Skeletal muscle tissue (tissue), 4 donors: ENCODE data around the gene CNST. TPM values are rescaled to one million over a fixed set of nuclear protein-coding genes. Genes with fewer than 3 reads are reported as not detected.
"Not testable (repeated sequence)": the region's sequence is repeated elsewhere in the genome, so short reads cannot be mapped to it uniquely, and the experiment has no call there.

Source experiments
- H3K27ac ChIP-seq: one replicate; pipeline ENCODE4 v1.7.0; 2013; ENCODE audit warnings: mild to moderate bottlenecking, low read depth, low read length, inconsistent platforms
- H3K27me3 ChIP-seq, 3 donors: one replicate each; pipeline ENCODE4 v1.7.0; 2013; ENCODE audit warnings: low read length in 3 of 3; ENCODE audit not compliant: control insufficient read depth in 3 of 3, insufficient read depth in 3 of 3
- H3K36me3 ChIP-seq, 3 donors: one replicate each; pipeline ENCODE4 v1.7.0; 2013; ENCODE audit warnings: low read length in 3 of 3; ENCODE audit not compliant: control insufficient read depth in 3 of 3, insufficient read depth in 3 of 3
- H3K4me1 ChIP-seq, 3 donors: one replicate each; pipeline ENCODE4 v1.7.0; 2013; ENCODE audit warnings: low read length in 3 of 3, mild to moderate bottlenecking in 3 of 3; ENCODE audit not compliant: control insufficient read depth in 3 of 3, insufficient read depth in 3 of 3
- H3K4me3 ChIP-seq, 3 donors: one replicate each; pipeline ENCODE4 v1.7.0; 2013; ENCODE audit warnings: low read length in 3 of 3
- H3K9ac ChIP-seq, 3 donors: one replicate each; pipeline ENCODE4 v1.7.0; 2013; ENCODE audit warnings: low read length in 3 of 3, mild to moderate bottlenecking in 3 of 3, moderate library complexity in 2 of 3, low read depth in 1 of 3
- H3K9me3 ChIP-seq, 3 donors: one replicate each; pipeline ENCODE4 v1.7.0; 2013; ENCODE audit warnings: low read length in 3 of 3; ENCODE audit not compliant: control insufficient read depth in 3 of 3
- total RNA-seq: library from RNA; depleted of rRNA; stranded (reverse); fragments of >200 nt; gene quantifications from one replicate; pipeline ENCODE4 v1.2.3, GENCODE V29; 2014
- donor health status: Osteomylitis.

Gene CNST
- total RNA-seq, 1 donor from 2014 or later: 15.1 TPM

DNA sequence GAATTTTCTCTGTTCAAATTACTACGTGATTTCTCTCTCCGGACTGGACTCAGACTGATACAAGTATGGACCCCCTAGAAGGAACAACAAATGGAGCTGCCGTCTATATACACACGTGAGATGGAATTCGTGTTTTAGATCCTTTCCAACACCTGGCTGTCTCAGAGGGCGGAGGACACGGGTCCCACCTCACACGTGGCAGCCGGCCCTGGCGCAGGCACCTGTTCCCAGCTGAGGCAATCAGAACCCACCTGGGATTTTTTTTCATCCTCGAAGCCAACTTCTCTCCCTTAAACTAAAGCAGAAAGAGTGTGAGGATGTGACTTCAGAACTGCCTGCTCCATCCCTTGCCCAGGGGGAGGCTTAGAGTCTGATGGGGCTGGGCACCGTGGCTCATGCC lies 123.8 kb downstream of the CNST start:
- Histone ChIP-seq H3K4me1 (peaks cover 13 to 15% (median 14%) of the 10 kb centered on the region in 3 donors), H3K36me3 (no peaks in the 10 kb centered on the region), H3K9me3 (no peaks in the 10 kb centered on the region), H3K27ac (peak overlapping the region; percentile 41), H3K4me3 (peak overlapping the region; percentile 23 to 72 (median 54)), H3K9ac (peak overlapping the region; percentile 25 to 76 (median 52)), H3K27me3 (no peaks in the 10 kb centered on the region)

DNA sequence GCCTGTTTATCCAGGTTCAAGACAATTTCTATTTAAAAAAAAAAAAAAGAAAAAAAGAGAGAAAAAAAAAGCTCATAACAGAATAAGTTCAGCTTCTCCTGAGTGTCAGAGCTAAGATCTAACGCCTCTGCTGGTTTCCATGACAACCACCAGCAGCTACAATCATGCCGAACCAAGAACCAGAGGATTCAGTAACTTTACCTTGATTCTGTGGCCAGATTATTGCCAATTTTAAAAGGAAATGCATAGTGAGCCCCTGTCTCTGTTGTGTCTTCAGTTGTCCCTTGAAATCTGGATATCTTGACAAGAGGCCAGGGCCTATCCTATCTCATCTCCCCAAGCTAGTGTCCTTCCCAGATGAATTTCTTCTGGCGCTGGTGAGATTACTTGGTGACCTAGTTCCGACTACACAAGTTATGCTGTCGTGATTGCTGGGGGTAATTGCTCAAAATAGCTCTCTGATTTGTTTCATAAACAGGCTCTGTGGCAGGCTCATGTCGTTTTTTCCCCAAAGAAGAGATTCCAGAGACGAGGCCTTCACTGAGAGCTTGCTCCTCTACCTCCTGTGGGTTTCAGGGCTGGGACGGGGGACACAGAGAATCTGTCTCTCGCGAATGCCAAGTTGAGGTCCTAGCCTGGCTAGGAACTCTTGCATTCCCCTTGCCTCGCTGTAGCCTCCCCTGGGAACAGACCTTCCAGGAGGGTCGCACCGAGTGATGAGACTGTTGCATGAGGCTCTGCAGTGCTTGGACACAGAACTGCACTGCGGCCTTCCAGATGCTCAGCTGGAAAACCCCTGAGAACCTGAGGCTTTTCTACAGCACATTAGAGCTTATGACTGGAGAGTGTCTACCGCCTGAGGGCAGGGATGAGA lies 125.6 kb downstream of the CNST start:
- Histone ChIP-seq H3K36me3 (no peaks in the 10 kb centered on the region), H3K27ac (peak overlapping the region; percentile 70), H3K9ac (peak overlapping the region in 2 of 3 donors; percentile 7 to 19), H3K4me1 (peaks cover 17 to 19% (median 18%) of the 10 kb centered on the region in 3 donors), H3K9me3 (no peaks in the 10 kb centered on the region), H3K4me3 (no peak overlapping the region), H3K27me3 (no peaks in the 10 kb centered on the region)

DNA sequence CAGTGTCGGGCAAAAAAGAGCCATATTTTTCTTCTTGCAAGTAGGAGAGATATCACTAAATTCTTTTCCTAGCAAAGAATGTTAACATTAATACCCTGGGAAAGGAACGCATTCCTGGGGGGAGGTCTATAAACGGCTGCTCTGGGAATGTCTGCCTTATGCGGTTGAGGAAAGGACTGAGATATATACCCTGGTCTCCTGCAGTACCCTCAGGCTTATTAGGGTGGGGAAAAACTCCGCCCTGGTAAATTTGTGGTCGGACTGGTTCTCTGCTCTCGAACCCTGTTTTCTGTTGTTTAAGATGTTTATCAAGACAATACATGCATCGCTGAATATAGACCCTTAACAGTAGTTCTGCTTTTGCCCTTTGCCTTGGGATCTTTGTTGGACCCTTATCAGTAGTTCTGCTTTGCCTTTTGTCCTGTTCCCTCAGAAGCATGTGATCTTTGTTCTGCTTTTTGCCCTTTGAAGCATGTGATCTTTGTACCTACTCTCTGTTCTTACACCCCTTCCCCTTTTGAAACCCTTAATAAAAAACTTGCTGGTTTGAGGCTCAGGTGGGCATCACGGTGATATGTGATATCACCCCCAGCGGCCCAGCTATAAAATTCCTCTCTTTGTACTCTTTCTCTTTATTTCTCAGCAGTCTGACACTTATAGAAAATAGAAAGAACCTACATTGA lies 128.1 kb downstream of the CNST start:
- H3K9me3 ChIP-seq, H3K9ac ChIP-seq, H3K4me3 ChIP-seq, H3K36me3 ChIP-seq, H3K27ac ChIP-seq, H3K27me3 ChIP-seq: not testable (repeated sequence)
- peaks cover 25 to 34% (median 26%) of the 10 kb centered on the region in 3 donors for H3K4me1 ChIP-seq

DNA sequence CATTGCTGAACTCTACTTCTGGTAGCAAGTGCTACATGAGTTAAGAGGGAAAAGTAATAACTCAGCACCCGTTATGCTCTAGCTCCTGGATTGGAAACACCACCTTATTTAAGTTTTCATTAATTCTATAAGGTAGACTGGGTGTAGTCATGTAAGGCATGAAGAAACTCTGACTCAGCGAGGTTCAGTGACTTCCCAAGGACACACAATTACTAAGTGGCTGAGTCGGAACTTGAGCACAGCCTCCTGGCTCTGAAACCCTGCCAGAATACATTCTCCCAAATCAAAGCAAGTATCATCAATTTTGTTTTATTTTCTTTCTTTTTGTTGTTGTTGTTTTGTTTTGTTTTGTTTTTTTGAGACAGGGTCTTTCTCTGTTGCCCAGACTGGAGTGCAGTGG lies 128.9 kb downstream of the CNST start:
- H3K27ac ChIP-seq: no peak overlapping the region
- no peak overlapping the region for H3K4me3 ChIP-seq
- no peak overlapping the region for H3K9ac ChIP-seq
- H3K4me1 ChIP-seq: peaks cover 19 to 32% (median 20%) of the 10 kb centered on the region in 3 donors
- H3K9me3 ChIP-seq: no peaks in the 10 kb centered on the region
- no peaks in the 10 kb centered on the region for H3K36me3 ChIP-seq
- H3K27me3 ChIP-seq: no peaks in the 10 kb centered on the region

DNA sequence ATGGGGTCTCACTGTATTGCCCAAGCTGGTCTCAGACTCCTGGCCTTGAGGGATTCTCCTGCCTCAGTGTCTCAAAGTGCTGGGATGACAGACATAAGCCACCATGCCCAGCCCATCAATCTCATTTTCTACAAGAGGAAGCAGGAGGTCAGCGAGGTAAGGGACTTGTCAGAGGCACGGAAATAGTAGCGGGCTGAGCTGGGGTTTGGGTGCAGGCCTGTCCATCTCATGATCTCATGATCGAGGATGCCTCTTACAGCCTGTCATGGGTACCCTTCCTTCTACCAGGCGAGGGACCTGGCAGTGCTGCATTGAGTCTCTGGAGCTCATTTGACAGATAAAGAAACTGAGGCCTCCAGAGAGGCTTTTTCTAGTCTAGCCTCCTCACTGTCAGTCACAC lies 129.4 kb downstream of the CNST start:
- H3K27ac ChIP-seq: no peak overlapping the region
- H3K4me1 ChIP-seq: peaks cover 17 to 28% (median 20%) of the 10 kb centered on the region in 3 donors
- no peaks in the 10 kb centered on the region for H3K36me3 ChIP-seq
- H3K9ac ChIP-seq: no peak overlapping the region
- H3K4me3 ChIP-seq: no peak overlapping the region
- no peaks in the 10 kb centered on the region for H3K27me3 ChIP-seq
- no peaks in the 10 kb centered on the region for H3K9me3 ChIP-seq

DNA sequence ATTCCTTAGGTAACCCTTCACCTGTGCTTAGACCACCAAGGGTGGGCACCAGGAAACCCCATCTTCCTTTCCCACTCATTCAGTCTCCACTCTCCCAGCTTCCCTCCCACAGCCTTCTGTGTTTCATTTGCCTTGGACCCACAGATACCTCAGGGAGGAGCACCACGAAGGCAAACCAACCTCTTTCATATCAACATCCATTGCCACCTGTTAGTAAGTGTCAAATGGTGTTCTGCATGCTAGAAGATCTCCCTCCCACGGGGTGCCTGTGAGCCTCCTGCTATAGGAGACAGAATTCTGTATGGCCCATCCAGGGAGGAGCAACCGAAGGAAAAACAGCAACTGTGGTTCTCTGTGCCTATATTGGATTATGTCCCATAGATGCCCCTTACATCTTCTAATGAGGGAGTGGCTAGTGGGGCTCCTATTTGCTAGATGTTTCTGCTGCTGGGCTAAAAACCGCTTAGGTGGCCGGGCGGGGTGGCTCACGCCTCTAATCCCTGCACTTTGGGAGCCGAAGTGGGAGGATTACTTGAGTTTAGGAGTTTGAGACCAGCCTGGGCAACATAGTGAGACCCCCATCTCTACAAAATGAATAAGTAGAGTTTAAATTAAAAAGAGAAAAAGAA lies 132.3 kb downstream of the CNST start:
- no peaks in the 10 kb centered on the region for H3K36me3 ChIP-seq
- peaks cover 12 to 20% (median 15%) of the 10 kb centered on the region in 3 donors for H3K4me1 ChIP-seq
- no peaks in the 10 kb centered on the region for H3K27me3 ChIP-seq
- H3K9ac ChIP-seq: peak overlapping the region; percentile 72 to 81 (median 76)
- H3K9me3 ChIP-seq: no peaks in the 10 kb centered on the region
- H3K4me3 ChIP-seq: peak overlapping the region; percentile 38 to 70 (median 59)
- H3K27ac ChIP-seq: peak overlapping the region; percentile 96

DNA sequence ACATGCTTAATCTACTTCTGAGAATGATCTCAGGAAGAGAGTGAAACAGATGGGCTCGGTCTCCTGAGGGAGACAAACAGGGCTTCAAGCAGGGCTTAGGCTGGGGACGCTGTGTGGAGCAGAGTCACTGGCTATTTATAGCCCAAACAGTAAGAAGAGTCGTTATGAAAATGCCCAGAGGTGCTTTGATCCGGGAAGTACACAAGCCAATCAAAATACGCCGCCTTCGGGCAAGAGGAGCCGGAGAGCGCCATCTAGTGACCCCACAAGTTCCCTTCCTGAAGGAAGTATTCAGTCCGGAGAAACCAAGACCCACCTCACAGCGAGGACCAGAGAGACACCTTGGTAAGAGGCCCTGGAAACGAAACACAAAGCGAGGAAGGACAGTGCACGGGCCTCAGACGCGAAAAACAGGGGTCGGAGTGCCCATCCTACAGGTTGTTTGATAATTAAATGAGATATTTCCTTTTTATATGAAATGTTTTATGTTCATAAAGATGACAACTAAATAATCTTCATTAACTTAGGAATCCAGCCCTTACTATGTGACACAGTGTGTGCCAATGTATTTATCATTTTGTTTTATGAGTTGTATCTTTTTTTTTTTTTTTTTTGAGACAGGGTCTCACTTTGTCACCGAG lies 133.0 kb downstream of the CNST start:
- peak overlapping the region; percentile 47 to 70 (median 59) for H3K4me3 ChIP-seq
- peak overlapping the region; percentile 96 for H3K27ac ChIP-seq
- no peaks in the 10 kb centered on the region for H3K27me3 ChIP-seq
- H3K36me3 ChIP-seq: no peaks in the 10 kb centered on the region
- no peaks in the 10 kb centered on the region for H3K9me3 ChIP-seq
- H3K4me1 ChIP-seq: peaks cover 12 to 20% (median 15%) of the 10 kb centered on the region in 3 donors
- H3K9ac ChIP-seq: peak overlapping the region; percentile 72 to 81 (median 78)

DNA sequence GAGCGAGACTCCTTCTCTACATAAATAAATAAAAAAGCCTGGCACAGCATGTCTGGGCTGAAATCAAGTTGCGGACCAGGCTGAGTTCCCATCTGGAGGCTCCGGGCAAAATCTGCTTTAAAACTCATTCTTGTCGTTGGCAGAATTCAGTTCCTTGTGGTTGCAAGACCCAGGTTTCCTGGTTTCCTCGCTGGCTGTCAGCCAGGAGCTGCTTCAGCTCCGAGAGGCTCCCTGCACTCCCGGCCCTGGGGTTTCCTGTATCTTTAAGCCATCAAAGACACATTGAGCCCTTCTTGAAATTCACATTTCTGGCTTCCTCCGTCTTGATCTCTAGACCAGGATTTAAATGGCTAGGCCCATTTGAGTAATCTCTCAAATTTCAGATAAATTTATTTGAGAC lies 137.3 kb downstream of the CNST start:
- Histone ChIP-seq H3K27ac (no peak overlapping the region), H3K36me3 (no peaks in the 10 kb centered on the region), H3K4me3 (no peak overlapping the region), H3K9ac (no peak overlapping the region), H3K27me3 (no peaks in the 10 kb centered on the region), H3K4me1 (peaks cover 3 to 5% (median 4%) of the 10 kb centered on the region in 3 donors), H3K9me3 (no peaks in the 10 kb centered on the region)

DNA sequence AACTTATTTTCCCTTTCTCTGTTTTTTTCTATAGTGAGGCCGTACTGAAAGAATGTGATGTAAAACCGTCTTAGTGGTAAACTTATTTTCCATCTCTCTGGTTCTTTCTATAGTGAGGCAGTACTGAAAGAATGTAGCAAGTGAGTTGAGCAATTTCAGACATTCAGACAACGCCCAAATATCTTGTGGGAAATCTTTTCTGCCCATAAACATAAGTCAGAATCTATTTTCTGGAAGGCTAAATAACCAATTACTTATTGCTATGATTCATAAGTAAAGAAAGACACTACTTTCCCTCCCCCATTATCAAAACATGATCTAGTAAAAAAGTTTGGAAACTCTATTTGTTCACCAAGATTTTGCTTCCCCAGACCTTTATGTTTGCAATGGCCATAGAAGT lies 139.1 kb downstream of the CNST start:
- no peaks in the 10 kb centered on the region for H3K4me1 ChIP-seq
- no peak overlapping the region for H3K4me3 ChIP-seq
- no peak overlapping the region for H3K9ac ChIP-seq
- H3K27me3 ChIP-seq: no peaks in the 10 kb centered on the region
- no peak overlapping the region for H3K27ac ChIP-seq
- no peaks in the 10 kb centered on the region for H3K36me3 ChIP-seq
- H3K9me3 ChIP-seq: no peaks in the 10 kb centered on the region
